Testis (tissue), 2 donors: ENCODE results near the gene NXPH4.

Experiments
- POLR2A ChIP-seq: fragments of 450-650 bp; IDR thresholded peaks from one replicate; pipeline ENCODE4 v1.6.1; 2017; ENCODE audit warnings: antibody characterized with exemption, mild to moderate bottlenecking, moderate library complexity
- TF ChIP-seq, protein P1 (sequence below), 3 experiments: fragments of 450-650 bp in 2 of 3; fragments of 200-600 bp in 1 of 3; sonication (generic) in 1 of 3; IDR thresholded peaks; one replicate each; pipeline ENCODE4 v1.5.1; 2016 to 2019; ENCODE audit warnings: antibody characterized with exemption in 3 of 3, mild to moderate bottlenecking in 2 of 3, moderate library complexity in 1 of 3

GRCh38 chr12:57236201-57236924 lies 19.8 kb downstream of the NXPH4 start:
- TF ChIP-seq, protein P1, sequence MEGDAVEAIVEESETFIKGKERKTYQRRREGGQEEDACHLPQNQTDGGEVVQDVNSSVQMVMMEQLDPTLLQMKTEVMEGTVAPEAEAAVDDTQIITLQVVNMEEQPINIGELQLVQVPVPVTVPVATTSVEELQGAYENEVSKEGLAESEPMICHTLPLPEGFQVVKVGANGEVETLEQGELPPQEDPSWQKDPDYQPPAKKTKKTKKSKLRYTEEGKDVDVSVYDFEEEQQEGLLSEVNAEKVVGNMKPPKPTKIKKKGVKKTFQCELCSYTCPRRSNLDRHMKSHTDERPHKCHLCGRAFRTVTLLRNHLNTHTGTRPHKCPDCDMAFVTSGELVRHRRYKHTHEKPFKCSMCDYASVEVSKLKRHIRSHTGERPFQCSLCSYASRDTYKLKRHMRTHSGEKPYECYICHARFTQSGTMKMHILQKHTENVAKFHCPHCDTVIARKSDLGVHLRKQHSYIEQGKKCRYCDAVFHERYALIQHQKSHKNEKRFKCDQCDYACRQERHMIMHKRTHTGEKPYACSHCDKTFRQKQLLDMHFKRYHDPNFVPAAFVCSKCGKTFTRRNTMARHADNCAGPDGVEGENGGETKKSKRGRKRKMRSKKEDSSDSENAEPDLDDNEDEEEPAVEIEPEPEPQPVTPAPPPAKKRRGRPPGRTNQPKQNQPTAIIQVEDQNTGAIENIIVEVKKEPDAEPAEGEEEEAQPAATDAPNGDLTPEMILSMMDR (IDR thresholded peaks at IDR 0.05) = no peak
- TF ChIP-seq POLR2A = no peak
